Cardiac fibroblast (primary cell): ENCODE results near the gene SLC9A6.
A peak's percentile ranks its signal among the peaks of the same experiment; 100 is the strongest.

Experiments used
- DNase-seq, 2 donors: peaks; one replicate each; pipeline versions ENCODE4 v3.0.0 to v3.0.0-alpha.2; 2010; ENCODE audit warnings: low read depth in 2 of 2
- H3K4me3 ChIP-seq, 2 donors: replicated peaks in 1 of 2; 1 replicate in 1 of 2; 2 replicates in 1 of 2; pipeline ENCODE4 v1.5.1; 2011; ENCODE audit warnings: low read depth in 2 of 2, low read length in 2 of 2, mild to moderate bottlenecking in 2 of 2, moderate library complexity in 1 of 2
- CTCF ChIP-seq: IDR thresholded peaks from one replicate; pipeline ENCODE4 v1.5.1; 2011; ENCODE audit warnings: low read depth, mild to moderate bottlenecking, low read length, inconsistent platforms

SLC9A6 gene

GRCh38 chrX:135985157-135985972, at the start of gene SLC9A6:
SLC9A6 (plus strand) TSS chrX:135985435; CDS start chrX:135985659, 224 bp downstream.
- no peak for TF ChIP-seq CTCF
- peak within 1 kb of the TSS; percentile 71 to 75 for H3K4me3 ChIP-seq
- peak; percentile 45 to 58 for DNase-seq

GRCh38 chrX:135944486-135944885, 40.7 kb upstream of the SLC9A6 start:
- no peak for TF ChIP-seq CTCF
- DNase-seq = no peak

GRCh38 chrX:135951291-135951690, 33.9 kb upstream of the SLC9A6 start:
- no peak for DNase-seq
- H3K4me3 ChIP-seq = no peak overlapping the region
- TF ChIP-seq CTCF = no peak

More at GRCh38 chrX:135944486-135944885, 40.7 kb upstream of the SLC9A6 start:
- H3K4me3 ChIP-seq = no peak overlapping the region

GRCh38 chrX:135973025-135973547, 12.1 kb upstream of the SLC9A6 start:
- peak; percentile 22 to 42 for DNase-seq
- H3K4me3 ChIP-seq = peak overlapping the region; percentile 82 to 83
- peak; percentile 18 for TF ChIP-seq CTCF

- peak within 1 kb of the TSS; percentile 82 to 83 for H3K4me3 ChIP-seq
- no peak for TF ChIP-seq CTCF
- peak; percentile 83 to 88 for DNase-seq
Measured at GRCh38 chrX:135973548-135974278, 11.5 kb upstream of the SLC9A6 start, which contains the start of gene MMGT1. MMGT1 (minus strand) TSS chrX:135973988; CDS start chrX:135973675, 313 bp downstream.

GRCh38 chrX:135974279-135974856, 10.9 kb upstream of the SLC9A6 start:
- H3K4me3 ChIP-seq = peak overlapping the region; percentile 30 to 41
- DNase-seq = peak; percentile 55 to 85
- no peak for TF ChIP-seq CTCF
